GM12878 (cell line): Measurements from ENCODE around the gene PXMP4. TPM values are rescaled to one million over a fixed set of nuclear protein-coding genes. Genes with fewer than 3 reads are reported as not detected.

Source experiments
- ATAC-seq: fragments of 200-7000 bp; cut with Tn5 transposase; 3 replicates; pipeline ENCODE4 v1.9.1; 2020; ENCODE audit warnings: mild to moderate bottlenecking, moderate library complexity
- BruUV-seq: library from RNA; stranded (reverse); fragments of 400-500 nt; replicated peaks from 2 replicates; lab custom pipeline; 2021; lab: Mats Ljungman, UMichigan
- CTCF ChIA-PET: fragments of 300-600 bp; sonication (Branson Sonifier 250); formaldehyde crosslinking; extraction: SDS; loops from one replicate; lab custom pipeline; 2021; ENCODE audit warnings: inconsistent platforms; lab: Yijun Ruan, JAX
- POLR2A ChIA-PET: fragments of 350-600 bp; formaldehyde crosslinking; extraction: SDS; loops from one replicate; lab custom pipeline; 2021; ENCODE audit warnings: inconsistent platforms; lab: Charles Lee
- RAD21 ChIA-PET: fragments of 300-600 bp; sonication (Branson Sonifier 250); formaldehyde crosslinking; loops from one replicate; lab custom pipeline; 2023; ENCODE audit warnings: antibody characterized with exemption; ENCODE audit not compliant: unreplicated experiment; lab: Charles Lee
- SMC1A ChIA-PET: fragments of 300-600 bp; sonication (Branson Sonifier 250); formaldehyde crosslinking; loops from one replicate; lab custom pipeline; 2023; ENCODE audit not compliant: unreplicated experiment, uncharacterized antibody; lab: Charles Lee
- DNase-seq: peaks from one replicate; pipeline ENCODE4 v3.0.0-alpha.2; 2011; ENCODE audit warnings: low read depth, low spot score
- FAIRE-seq: peaks from 3 replicates; lab custom pipeline; 2011; peaks lifted over from hg19 to GRCh38; lab: Jason Lieb, UNC
- H2AFZ ChIP-seq: 2 replicates; pipeline ENCODE4 v1.6.0; 2011; ENCODE audit warnings: low read depth, low read length, control low read depth; ENCODE audit not compliant: control insufficient read depth
- H3K27ac ChIP-seq: 2 replicates; pipeline ENCODE4 v1.5.1; 2011; ENCODE audit warnings: control low read depth; ENCODE audit not compliant: control insufficient read depth, insufficient read depth
- H3K27me3 ChIP-seq, 2 experiments: replicated peaks in 1 of 2; 2 replicates each; pipeline versions ENCODE4 v1.6.0 to v1.6.1; 2011; ENCODE audit warnings: low read length in 1 of 2; ENCODE audit not compliant: control insufficient read depth in 2 of 2, insufficient read depth in 2 of 2
- H3K36me3 ChIP-seq, 2 experiments: 2 replicates each; pipeline ENCODE4 v1.5.1; 2011; ENCODE audit warnings: low read length in 1 of 2; ENCODE audit not compliant: control insufficient read depth in 2 of 2, insufficient read depth in 2 of 2
- H3K4me1 ChIP-seq: 2 replicates; pipeline ENCODE4 v1.6.1; 2011; ENCODE audit warnings: mild to moderate bottlenecking, low read length, moderate library complexity, mixed read lengths; ENCODE audit not compliant: control insufficient read depth, insufficient read depth
- H3K4me2 ChIP-seq: 2 replicates; pipeline ENCODE4 v1.6.0; 2011; ENCODE audit warnings: control low read depth; ENCODE audit not compliant: control insufficient read depth, insufficient read depth
- H3K4me3 ChIP-seq: fragments of 200-600 bp; sonication (generic); 2 replicates; pipeline ENCODE4 v1.5.1; 2016
- H3K79me2 ChIP-seq: 2 replicates; pipeline ENCODE4 v1.6.0; 2011; ENCODE audit warnings: low read length; ENCODE audit not compliant: control insufficient read depth, insufficient read depth
- H3K9ac ChIP-seq: 2 replicates; pipeline ENCODE4 v1.8.0; 2011; ENCODE audit warnings: low read length, control low read depth, mixed read lengths; ENCODE audit not compliant: control insufficient read depth, insufficient read depth
- H3K9me3 ChIP-seq: replicated peaks from 3 replicates; pipeline ENCODE4 v1.5.1; 2011; ENCODE audit warnings: mild to moderate bottlenecking, low read length; ENCODE audit not compliant: control insufficient read depth, insufficient read depth
- H4K20me1 ChIP-seq: 2 replicates; pipeline ENCODE4 v1.6.0; 2011; ENCODE audit not compliant: control insufficient read depth, insufficient read depth
- CBFB ChIP-seq: IDR thresholded peaks from 2 replicates; pipeline ENCODE4 v1.6.1; 2016; ENCODE audit warnings: antibody characterized with exemption, low read depth
- MEF2A ChIP-seq: IDR thresholded peaks from 2 replicates; pipeline ENCODE4 v1.6.1; 2011; ENCODE audit warnings: low read depth, mild to moderate bottlenecking, low read length, moderate library complexity; ENCODE audit not compliant: insufficient read depth
- PKNOX1 ChIP-seq: fragments of 450-650 bp; IDR thresholded peaks from 2 replicates; pipeline ENCODE4 v1.6.1; 2016; ENCODE audit warnings: mild to moderate bottlenecking
- SPI1 ChIP-seq: IDR thresholded peaks from 2 replicates; pipeline ENCODE4 v1.6.1; 2011; ENCODE audit warnings: low read depth, mild to moderate bottlenecking, low read length, moderate library complexity, borderline replicate concordance; ENCODE audit not compliant: insufficient read depth
- STAT1 ChIP-seq: fragments of 450-650 bp; conservative IDR thresholded peaks from 2 replicates; pipeline ENCODE4 v1.6.1; 2014; ENCODE audit warnings: antibody characterized with exemption, mild to moderate bottlenecking
- TAF1 ChIP-seq: IDR thresholded peaks from 2 replicates; pipeline ENCODE4 v1.6.1; 2011; ENCODE audit warnings: mild to moderate bottlenecking, low read depth, low read length, borderline replicate concordance
- USF2 ChIP-seq: IDR thresholded peaks from 2 replicates; pipeline ENCODE4 v1.6.1; 2011; ENCODE audit warnings: low read depth, low read length, improper control_type of control experiment, borderline replicate concordance
- ZBED1 ChIP-seq: IDR thresholded peaks from 2 replicates; pipeline ENCODE4 v1.6.1; 2016; ENCODE audit warnings: borderline replicate concordance
- ZBTB40 ChIP-seq: fragments of 450-650 bp; IDR thresholded peaks from 2 replicates; pipeline ENCODE4 v1.6.1; 2016; ENCODE audit warnings: mild to moderate bottlenecking, moderate library complexity, borderline replicate concordance
- WGBS: methylation state at CpG from one replicate; pipeline ENCODE4 v1.1.6; 2016; ENCODE audit warnings: low lambda C conversion rate; ENCODE audit not compliant: insufficient replicate concordance, insufficient coverage; ENCODE audit errors: missing lambda C conversion rate; 5-methylcytosine and 5-hydroxymethylcytosine counted together
- in situ Hi-C: fragments of 300-500 bp; cut with MboI; formaldehyde crosslinking; loops from 9 replicates; pipeline ENCODE4 v1.14.3; 2018; ENCODE audit warnings: mixed read lengths
- intact Hi-C: fragments of 100-400 bp; cut with micrococcal nuclease; formaldehyde crosslinking; loops from one replicate; pipeline ENCODE4 v1.14.2; 2022; ENCODE audit not compliant: unreplicated experiment
- polyA plus RNA-seq, 11 experiments: library from polyadenylated mRNA; depleted of rRNA in 4 of 11; unstranded in 6 of 11; stranded (reverse) in 5 of 11; fragments of >200 nt; fragmentation: Nextera tagmentation in 4 of 11; fragmentation: Illumina TruSeq in 1 of 11; extraction: Ambion mirVana in 4 of 11; extraction: Trizol in 1 of 11; gene quantifications; 1 replicate in 1 of 11; 2 replicates in 10 of 11; pipeline versions ENCODE4 v1.2.1 to v1.2.3, GENCODE V29; 2011 to 2016; ENCODE audit warnings: inconsistent platforms in 2 of 11, missing spikeins in 2 of 11, low read depth in 1 of 11
- total RNA-seq, 4 experiments: library from RNA; depleted of rRNA in 3 of 4; stranded (reverse); fragments of >200 nt in 3 of 4; fragmentation: Illumina TruSeq in 1 of 4; extraction: Trizol in 1 of 4; gene quantifications; 2 replicates each; pipeline versions ENCODE4 v1.2.1 to v1.2.3, GENCODE V29; 2013 to 2021

Gene PXMP4
- total and polyA plus RNA-seq, 10 of the 15 experiments (the other 5 are each of a cell fraction or from before 2014, with no cell fraction given), result 3.6 to 19.2 (median 8.6) TPM

GRCh38 chr20:33693289-33693688, 26.8 kb downstream of the PXMP4 start (continued):
- TF ChIP-seq ZBED1, result no peak
- no peak for TF ChIP-seq STAT1
- TF ChIP-seq TAF1, result no peak
- TF ChIP-seq ZBTB40, result no peak
- TF ChIP-seq CBFB, result no peak
- no peak for TF ChIP-seq USF2
- TF ChIP-seq MEF2A, result no peak
- TF ChIP-seq, all 136 proteins: peak for 0

GRCh38 chr20:33689973-33690372, 30.1 kb downstream of the PXMP4 start:
- Histone ChIP-seq H3K4me2 (no peak overlapping the region), H3K4me1 (peaks cover 13% of the 10 kb centered on the region), H3K79me2 (peaks cover 7% of the 10 kb centered on the region), H2AFZ (no peak overlapping the region), H3K9me3 (no peaks in the 10 kb centered on the region), H3K9ac (no peak overlapping the region), H3K36me3 (no peaks in the 10 kb centered on the region), H4K20me1 (no peaks in the 10 kb centered on the region), H3K27ac (no peak overlapping the region), H3K4me3 (no peak overlapping the region), H3K27me3 (no peaks in the 10 kb centered on the region)
- DNase-seq (no peak), FAIRE-seq (no peak), ATAC-seq (no peak)
- TF ChIP-seq PKNOX1, result peak; percentile 57
- TF ChIP-seq SPI1, result peak; percentile 6; the same call in 1 of the 2 replicates
- no peak for TF ChIP-seq ZBED1
- intact Hi-C loops (loop anchor here (5.0 to 10.0 kb wide), 2 partner anchors 87 to 305 kb away; partner anchors contain the start of gene RALY), in situ Hi-C loops (no loop called here)
- no TSS peak for BruUV-seq
- RAD21 ChIA-PET, result no interaction called here
- POLR2A ChIA-PET, result interaction anchor here (0.7 kb wide), 1 partner anchor 246 kb away, joined by 3 read pairs; the partner anchor contains the start of gene SNTA1
- WGBS, result 33% methylated on average over 4 of the region's 4 CpGs
- SMC1A ChIA-PET, result no interaction called here
- CTCF ChIA-PET, result no interaction called here
